Measurements from ENCODE around the gene DMD.
"Not testable (repeated sequence)": the region's sequence is repeated elsewhere in the genome, so short reads cannot be mapped to it uniquely, and the experiment has no call there.

DMD gene

DNA sequence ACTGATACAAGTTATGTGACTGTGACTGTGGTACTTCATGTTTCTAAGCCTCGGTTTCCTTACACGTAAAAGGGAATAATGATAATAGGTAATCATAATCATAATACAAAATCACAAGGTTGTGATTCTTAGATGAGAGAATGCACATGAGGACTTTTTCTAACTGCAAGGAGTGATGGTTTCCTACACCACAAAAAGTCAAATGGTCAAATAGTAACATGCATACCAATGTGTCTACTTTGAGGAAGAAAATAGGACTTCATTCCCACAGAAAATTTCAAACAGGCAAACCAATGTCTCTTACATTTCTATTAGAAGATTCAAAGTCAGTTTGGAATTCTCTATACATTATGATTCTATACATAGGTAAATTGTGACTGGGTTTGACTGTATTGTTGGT lies 1770.8 kb downstream of the DMD start:
- DNase-seq (ENCODE audit: low read depth in 2 of 2) = no peak

DNA sequence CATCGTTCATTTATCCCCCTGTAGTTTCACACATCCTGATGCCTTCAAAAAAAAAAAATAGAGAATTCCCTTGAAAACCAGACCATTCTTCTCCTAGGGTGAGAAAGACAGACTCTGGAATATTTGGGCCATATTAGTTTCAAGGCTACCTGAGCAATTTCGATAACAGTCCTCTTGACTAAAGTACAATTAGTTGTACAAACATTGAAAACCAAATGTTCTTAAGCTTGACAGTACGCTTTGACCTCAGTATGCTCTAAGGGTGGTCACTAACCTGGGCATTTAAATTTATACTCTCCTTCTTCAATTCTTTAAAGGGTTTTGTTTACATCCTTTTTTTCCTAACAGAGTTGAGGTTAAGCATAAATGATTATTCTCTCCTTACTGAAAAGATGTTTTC lies 1774.9 kb downstream of the DMD start:
- no peak for DNase-seq (ENCODE audit: low read depth in 2 of 2)

DNA sequence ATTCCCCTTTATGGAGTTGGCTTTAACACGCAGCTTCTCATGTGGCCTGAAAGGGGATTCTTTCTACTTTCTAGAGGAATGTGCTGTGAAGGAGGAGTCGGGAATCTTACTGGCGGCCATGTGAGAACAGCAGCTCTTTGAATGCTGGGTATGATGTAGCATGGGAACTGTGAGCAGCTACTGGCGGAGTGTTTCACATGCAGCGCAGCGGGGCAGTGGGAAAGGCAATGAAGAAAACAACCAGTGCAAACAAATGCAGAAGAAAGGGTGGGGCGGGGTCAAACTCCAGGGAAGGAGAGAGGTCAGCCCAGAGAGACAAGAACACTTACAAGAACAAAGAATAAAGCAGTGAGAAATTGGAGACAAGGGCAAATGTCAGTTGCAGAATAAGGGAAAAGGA lies 1775.8 kb downstream of the DMD start:
- no peak for DNase-seq (ENCODE audit: low read depth in 2 of 2)

DNA sequence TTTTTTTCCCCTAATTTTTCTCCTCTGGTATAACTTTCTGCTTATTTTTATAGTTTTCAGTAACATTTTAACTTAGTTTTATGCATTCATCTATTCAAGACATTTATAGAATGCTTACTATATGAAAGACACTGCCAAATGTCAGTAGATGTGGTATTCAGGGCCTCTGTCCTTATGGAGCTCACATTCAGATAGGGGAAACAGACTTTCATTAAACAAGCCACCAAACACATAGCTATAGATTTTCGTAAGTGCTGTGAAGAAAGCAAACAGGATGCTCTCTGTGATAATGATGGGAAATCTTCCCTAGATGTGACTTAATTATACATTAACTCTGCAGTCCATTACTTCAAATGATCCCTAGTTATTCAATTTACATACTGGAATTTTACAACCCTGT lies 1777.5 kb downstream of the DMD start:
- no peak for DNase-seq (ENCODE audit: low read depth in 2 of 2)

DNA sequence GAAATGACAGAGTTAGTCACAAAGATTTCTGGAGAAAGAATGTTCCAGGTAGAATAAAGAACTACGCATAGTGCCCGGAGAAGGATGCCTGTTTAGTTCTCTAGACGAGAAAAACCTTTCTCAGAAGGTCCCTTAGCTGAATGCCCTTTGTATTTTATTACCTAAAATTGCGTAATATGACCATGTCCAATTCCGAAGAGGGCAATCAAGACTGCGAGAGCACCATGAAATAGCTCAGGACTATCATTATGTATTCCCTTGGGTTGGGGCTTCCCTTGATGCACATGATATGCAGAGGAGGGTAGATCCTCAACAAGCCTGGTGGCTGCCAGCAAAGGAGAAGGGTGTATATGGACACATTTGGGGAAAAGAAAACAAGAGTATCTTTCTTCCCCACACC lies 1781.4 kb downstream of the DMD start:
- DNase-seq (ENCODE audit: low read depth in 2 of 2) = no peak

DNA sequence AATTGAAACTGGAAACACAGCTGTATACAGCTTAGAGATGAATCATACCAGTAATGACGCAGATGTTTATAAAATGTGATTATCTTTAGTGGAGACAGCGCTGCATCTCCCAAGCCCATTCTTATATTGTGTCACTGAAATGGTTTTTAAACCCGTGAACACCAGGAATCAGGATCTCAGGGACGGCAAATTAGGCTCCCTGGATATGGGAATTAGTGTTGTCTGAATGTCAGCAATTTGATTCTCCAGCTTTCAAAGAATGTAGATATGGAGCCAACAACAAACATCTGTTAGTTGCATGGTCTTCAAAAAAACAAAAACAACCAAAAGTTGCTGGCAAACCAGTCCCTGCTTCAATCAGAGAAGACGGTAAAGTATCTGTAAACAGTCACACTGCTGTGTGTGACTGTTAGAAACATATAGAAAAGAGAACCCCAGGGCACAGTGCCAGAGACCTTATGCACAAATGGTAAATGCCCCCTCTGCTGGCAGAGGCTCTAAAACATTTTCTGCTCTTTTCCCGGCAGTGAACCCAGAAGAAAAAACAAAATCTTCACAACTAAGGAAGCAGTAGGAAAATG lies 1787.7 kb downstream of the DMD start:
- DNase-seq (ENCODE audit: low read depth in 2 of 2) = no peak

DNA sequence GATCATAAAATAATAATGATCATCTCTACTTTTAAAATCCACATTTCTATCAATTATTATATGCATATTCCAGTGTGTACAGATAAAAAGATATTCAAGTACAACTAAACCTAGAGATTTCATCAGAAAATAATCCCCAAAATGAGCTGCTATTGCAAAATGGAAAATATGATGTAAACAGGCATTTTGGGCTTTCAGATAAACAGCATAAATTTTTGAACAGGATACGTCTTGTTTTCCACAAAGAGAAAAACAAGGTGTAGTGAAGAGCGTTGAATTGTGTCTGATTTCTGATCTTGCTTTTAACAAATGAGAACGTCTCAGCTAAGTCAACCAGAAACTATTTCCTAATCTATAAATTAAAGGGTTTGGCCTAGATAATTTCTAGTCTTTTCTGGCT lies 1789.9 kb downstream of the DMD start:
- no peak for DNase-seq (ENCODE audit: low read depth in 2 of 2)

DNA sequence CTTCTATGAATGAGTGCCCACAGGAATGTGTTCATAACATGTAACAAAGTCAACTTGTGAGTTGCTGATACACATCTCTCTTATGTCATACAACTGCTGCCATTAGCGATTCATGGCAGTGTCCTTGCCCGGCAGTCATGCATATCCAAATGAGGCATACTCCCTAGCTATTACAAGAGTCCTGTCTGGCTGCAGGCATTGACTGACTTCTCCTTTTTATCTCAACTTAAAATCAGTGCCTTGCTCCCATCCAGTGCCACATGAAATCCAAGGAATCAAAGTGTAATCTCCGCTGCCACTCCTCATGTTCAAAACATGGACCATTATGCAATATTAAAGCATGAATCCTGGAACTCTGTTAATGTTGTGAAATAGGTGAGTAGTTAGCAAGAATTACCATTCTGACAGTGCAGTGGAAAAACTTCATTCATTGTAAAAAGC lies 1790.6 kb downstream of the DMD start:
- no peak for DNase-seq (ENCODE audit: low read depth in 2 of 2)

DNA sequence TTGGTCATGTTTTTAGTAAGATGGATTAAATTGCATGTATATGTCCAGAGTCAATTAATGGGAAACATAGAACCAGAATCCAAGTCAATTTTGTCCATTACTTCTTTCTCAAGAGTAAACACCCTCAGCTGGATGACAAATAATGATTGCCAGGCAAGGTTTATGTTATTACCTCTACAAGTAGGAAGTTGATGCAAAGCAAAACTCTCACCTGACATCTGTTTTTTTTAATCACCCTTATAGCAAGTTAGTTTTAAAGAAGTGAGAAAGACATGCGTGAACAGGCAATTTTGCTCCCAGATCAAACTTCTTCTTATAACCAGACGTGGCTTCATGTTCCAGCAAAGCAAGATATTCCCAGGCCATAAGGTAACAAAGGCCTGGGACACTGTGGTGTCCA lies 1791.0 kb downstream of the DMD start:
- DNase-seq (ENCODE audit: low read depth in 2 of 2) = no peak

DNA sequence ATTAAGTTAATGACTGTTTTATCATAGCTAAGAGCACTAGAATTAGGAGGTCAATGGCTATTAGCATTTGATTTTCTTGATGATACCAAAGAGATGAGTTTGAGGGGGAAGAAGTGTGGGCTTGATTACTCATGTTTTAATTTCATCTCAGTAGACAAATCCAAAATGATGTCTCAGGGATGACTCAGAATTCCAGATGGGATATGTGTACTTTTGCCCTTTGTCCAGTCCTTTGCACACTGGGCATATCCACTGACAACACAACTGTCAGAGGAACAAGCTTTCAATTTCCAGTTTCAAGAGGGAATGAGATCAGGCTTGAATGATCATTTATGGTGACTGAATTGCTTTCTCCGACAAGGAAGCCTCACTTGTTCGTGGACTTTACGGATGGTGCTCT lies 1814.2 kb downstream of the DMD start:
- DNase-seq (ENCODE audit: low read depth in 2 of 2) = no peak

DNA sequence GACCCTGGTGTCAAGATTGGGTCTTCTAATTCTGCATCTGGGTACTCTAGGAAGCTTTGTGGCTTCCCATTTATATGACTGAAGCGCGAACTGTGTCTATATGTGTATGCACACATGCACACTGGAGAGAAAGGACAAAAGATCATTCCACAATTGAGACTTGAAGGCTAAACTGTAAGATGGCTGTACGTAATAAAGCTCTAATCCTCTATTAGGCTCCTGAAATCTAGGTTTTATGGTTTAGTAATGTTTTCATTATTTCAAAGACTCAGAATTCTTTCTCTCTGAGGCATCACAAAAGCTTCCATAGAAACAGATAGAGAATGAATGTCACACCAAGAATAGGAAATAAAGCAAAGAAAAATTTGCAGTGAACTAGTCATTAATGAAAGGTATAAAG lies 1818.8 kb downstream of the DMD start:
- no peak for DNase-seq (ENCODE audit: low read depth in 2 of 2)

DNA sequence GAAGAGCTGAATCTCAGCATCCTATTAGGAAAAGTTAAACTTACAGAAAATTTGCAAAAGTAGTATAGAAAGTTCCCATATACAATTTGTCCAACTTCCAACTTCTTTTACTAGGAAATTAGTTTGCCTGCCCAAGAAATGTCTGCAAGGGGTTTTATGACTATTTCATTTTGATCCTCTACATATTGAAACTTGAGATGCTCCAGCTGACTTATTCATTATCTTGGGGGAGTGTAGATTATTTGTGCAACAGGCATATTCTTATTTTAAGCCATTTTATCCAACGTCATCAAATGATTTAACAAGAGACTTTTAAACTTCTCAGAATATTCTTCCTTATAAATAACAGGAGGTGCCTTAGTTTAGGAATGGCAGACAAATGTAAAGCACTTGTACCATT lies 1822.4 kb downstream of the DMD start:
- DNase-seq (ENCODE audit: low read depth in 2 of 2) = no peak

DNA sequence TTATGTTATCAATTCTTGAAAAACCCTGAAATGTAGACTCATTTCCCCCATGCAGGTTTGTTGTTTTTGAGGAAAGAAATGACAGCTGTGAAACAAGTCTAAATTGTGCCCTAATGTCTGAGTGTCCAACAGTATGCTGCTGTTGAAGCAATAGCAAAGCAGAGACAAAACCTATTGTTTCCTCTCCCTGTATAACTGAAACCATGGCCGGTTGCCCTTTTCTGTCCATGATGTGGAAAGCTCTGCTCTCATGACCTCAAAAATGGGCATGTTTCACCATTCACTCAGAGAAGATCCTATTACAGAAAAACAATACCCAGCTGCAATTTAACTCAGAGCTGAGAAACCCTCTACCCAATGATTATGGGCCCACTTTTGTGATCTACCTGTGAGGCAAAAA lies 1826.9 kb downstream of the DMD start:
- no peak for DNase-seq (ENCODE audit: low read depth in 2 of 2)

DNA sequence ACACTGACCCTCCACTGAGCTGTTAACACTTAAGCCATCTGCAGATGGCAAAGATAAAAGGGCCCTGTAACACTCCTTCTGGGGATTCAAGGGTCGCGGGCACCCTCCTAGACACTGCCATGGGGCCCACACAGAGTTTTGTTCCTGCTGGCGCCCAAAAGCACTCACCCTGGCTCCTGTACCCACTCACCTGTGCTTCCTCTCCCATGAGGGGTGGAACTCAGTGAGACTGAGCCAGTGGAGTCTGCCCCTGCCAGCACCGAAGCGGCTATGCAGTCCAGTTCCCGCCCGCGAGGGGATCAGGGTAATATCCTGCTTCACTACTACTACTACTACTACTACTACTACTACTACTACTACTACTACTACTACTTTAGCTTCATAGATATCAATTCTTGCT lies 1827.4 kb downstream of the DMD start:
- no peak for DNase-seq (ENCODE audit: low read depth in 2 of 2)

DNA sequence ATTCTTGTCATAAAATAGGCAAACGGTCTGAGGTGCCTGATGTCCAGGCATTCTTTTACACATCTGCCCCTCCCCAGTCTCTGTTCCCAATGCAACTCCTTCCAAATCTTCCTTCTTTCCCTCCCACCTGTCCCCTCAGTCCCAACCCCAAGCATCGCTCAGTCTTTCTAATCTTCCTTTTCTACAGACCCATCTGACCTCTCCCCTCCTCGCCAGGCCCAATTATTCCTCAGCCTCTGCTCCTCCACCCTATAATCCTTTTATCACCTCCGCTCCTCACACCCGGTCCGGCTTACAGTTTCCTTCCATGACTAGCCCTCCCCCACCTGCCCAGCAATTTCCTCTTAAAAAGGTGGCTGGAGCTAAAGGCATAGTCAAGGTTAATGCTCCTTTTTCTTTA lies 1832.4 kb downstream of the DMD start:
- DNase-seq (ENCODE audit: low read depth in 2 of 2) = not testable (repeated sequence)

DNA sequence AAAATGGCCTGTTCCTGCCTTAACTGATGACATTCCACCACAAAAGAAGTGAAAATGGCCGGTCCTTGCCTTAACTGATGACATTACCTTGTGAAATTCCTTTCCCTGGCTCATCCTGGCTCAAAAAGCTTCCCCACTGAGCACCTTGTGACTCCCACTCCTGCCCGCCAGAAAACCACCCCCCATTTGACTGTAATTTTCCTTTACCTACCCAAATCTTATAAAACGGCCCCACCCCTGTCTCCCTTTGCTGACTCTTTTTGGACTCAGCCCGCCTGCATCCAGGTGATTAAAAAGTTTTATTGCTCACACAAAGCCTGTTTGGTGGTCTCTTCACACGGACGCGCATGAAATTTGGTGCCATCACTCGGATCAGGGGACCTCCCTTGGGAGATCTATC lies 1833.5 kb downstream of the DMD start:
- DNase-seq (ENCODE audit: low read depth in 2 of 2) = not testable (repeated sequence)

DNA sequence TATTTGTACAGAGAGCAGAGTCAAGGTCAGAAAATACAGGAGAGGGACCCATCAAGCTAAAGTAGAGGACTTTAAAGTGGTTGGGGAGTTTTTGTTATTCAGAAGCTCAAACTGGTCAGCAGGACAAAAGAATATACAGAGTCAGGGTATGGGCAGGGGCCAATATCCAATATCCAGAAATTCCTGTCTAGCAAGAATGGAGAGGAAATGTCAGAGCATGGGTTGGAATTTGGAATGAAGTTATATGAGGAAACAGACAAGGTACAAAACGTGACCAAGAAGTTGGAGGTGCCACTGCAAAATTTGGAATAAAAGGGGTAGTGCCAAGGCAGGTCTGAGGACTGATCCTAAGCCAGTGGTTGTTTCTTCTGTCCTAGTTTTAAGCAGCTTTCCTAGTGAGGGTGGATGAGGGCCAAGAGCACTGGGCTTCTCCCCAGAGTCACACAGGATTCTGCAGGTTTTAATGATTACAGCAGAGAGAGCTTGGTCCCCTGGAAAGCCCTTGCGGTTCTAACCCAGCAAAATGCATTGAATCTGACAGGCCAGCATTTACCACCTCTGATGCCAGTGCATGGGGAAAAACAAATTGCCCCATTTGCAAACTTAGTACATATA lies 1834.8 kb downstream of the DMD start:
- DNase-seq (ENCODE audit: low read depth in 2 of 2) = no peak

DNA sequence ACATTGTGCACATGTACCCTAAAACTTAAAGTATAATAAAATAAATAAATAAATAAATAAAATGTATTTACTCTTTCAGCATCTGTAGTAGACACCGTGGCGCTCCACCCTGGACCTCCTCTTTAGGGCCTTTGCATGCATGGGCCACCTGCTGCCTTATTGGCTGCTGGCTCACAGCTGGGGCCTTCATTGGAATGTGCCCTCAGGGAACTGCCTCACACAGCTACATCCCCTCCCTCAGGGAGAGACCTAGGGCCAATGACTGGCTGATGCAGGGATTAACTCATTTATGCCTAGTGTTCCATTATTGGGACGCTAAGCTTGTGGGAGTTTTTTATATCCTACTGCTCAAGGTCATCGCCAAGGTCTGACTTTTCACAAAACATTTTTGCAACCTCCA lies 1836.6 kb downstream of the DMD start:
- DNase-seq (ENCODE audit: low read depth in 2 of 2) = no peak

DNA sequence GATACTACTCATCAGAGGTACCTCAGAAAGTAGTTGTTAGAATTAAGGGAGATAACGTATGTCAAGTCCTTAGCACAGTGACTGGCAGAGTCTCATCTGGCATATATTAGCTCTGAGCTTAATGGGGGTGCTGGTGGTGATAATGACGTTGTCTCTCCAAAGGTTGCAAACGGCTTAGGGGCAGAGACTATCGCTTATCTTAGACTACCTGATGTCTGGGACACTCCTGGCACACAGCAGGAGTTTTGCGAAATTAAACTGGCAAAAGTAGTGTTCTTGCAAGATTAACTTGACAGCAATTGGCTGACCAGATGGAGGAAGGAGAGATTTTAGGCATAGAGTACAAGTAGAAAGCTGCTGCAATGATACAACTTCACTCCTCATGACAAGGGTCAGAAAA lies 1839.4 kb downstream of the DMD start:
- no peak for DNase-seq (ENCODE audit: low read depth in 2 of 2)

DNA sequence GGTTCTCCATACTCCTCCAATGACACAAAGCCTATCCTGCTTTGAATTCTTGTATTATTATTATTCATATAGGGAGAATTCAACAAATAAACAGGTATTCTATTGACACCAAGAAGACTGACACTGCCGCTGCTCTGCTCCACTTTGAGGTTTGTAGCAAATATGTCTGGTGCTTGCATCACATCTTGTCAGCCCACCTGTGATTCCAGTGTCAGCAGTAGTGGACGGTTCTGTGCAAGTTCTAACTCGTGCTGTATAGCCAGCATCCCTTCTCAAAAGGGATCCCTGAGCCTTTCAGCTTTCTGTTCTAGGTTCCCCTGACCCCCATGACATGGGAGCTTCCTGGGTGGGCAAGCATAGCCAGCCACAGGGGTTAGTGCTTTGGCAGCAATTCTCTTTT lies 1843.5 kb downstream of the DMD start:
- no peak for DNase-seq (ENCODE audit: low read depth in 2 of 2)

DNA sequence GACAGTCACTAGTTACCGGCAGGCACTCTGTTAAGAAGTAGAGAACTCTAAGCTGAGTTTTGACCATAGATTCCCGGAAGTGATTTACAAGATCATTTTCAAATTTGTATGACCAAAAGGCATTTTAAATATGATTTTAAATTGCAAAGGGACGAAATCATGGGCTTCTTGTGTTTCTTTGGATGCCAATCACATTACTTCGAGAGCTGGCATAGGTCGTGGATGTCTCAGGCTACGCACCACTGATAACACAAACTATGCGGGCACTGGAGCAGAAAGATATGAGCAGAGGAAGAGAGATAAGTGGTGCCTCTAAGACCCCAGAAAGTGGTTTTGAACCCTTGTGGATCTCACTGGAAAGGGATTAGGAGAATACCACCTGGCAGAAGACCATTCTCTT lies 1845.3 kb downstream of the DMD start:
- no peak for DNase-seq (ENCODE audit: low read depth in 2 of 2)

DNA sequence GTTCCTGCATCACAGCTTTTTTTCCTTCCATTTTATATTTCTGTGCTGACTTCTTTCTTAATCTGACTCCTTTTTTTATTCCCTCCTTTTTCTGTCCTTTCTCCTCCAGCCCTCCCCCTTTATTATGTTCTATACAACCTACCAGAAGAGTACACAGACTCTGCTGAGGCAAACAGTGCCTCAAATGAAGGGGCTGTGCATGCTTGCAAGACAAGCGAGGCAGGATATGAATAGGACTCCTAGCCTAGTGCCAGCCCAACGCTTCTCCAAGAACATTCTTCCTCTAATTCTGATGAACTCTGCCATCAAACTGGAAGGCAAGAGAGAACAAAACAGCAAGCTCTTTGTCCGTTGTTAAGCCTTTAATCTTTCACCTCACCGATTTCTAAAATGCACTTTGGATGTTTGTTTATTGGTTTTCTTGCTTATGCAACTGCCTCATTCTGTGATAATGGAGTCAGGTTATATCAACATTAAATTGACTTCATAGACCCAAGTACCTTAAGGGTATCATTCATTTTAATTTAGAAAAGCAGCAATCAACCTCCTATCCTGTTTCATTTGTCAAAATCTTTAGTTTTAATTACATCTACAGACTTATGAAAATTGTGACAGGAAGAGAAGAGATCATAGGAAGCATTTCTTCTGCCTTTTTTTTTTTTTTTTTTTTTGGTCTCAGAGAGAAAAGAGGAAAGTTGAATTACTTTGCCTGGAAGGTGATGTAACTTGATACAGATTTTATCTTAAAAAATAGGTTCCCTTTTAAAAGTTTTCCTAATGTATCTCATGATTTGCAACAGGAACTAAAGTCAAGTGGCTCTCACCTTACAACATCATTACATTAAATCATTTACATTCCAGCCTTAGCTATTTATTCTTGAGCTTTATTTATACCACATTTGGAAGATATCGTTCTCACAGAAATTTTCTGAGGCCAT lies 1854.8 kb downstream of the DMD start:
- no peak for DNase-seq (ENCODE audit: low read depth in 2 of 2)

Data from stimulated activated CD4-positive, alpha-beta T cell treated with anti-CD3 and anti-CD28 coated beads, Interleukin-1b, Interleukin-23, amount 100 ng/mL, for 1 hour (primary cell).